GM10266 (cell line): Measurements from ENCODE around the gene GIMAP6.

ENCODE experiments used
- DNase-seq: peaks from one replicate; pipeline ENCODE4 v3.0.0; 2012; ENCODE audit errors: extremely low spot score
- TF ChIP-seq, protein P1 (sequence below): IDR thresholded peaks from 2 replicates; pipeline ENCODE4 v1.5.1; 2012; ENCODE audit warnings: mild to moderate bottlenecking, low read depth; ENCODE audit not compliant: control insufficient read depth, insufficient read depth; ENCODE audit errors: missing control alignments

Gene GIMAP6

GRCh38 chr7:150656047-150656446 is 23.9 kb upstream of the GIMAP6 start:
- no peak for DNase-seq
- TF ChIP-seq, protein P1, sequence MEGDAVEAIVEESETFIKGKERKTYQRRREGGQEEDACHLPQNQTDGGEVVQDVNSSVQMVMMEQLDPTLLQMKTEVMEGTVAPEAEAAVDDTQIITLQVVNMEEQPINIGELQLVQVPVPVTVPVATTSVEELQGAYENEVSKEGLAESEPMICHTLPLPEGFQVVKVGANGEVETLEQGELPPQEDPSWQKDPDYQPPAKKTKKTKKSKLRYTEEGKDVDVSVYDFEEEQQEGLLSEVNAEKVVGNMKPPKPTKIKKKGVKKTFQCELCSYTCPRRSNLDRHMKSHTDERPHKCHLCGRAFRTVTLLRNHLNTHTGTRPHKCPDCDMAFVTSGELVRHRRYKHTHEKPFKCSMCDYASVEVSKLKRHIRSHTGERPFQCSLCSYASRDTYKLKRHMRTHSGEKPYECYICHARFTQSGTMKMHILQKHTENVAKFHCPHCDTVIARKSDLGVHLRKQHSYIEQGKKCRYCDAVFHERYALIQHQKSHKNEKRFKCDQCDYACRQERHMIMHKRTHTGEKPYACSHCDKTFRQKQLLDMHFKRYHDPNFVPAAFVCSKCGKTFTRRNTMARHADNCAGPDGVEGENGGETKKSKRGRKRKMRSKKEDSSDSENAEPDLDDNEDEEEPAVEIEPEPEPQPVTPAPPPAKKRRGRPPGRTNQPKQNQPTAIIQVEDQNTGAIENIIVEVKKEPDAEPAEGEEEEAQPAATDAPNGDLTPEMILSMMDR = no peak

DNA sequence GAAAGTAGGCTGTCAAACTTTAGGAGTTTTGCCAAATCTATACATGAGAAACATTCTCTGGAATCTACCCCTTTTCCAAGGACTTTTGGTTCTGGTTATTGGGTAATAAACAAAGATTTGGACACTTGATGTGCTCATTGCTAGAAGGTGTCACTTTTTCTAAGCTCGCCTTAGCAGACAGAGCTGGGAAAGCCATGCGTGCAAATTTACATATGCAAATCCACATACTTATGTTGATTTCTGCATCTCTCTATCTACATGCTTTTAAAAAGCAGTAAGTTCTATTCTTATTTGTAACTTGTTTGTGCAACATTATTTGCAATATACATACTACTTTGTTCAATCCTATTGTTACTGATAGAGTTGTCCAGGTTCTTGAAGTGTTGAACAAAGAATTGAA is 22.5 kb upstream of the GIMAP6 start:
- TF ChIP-seq, protein P1 = no peak
- DNase-seq = no peak

GRCh38 chr7:150649080-150649385 is 16.8 kb upstream of the GIMAP6 start:
- no peak for DNase-seq
- TF ChIP-seq, protein P1 = no peak

GRCh38 chr7:150648353-150649079 is 16.3 kb upstream of the GIMAP6 start:
- TF ChIP-seq, protein P1 = no peak
- DNase-seq = no peak

GRCh38 chr7:150645259-150646020 is 13.3 kb upstream of the GIMAP6 start:
- TF ChIP-seq, protein P1 = no peak

GRCh38 chr7:150642926-150643325 is 10.7 kb upstream of the GIMAP6 start:
- DNase-seq = no peak
- TF ChIP-seq, protein P1 = no peak

More at GRCh38 chr7:150645259-150646020, 13.3 kb upstream of the GIMAP6 start:
- no peak for DNase-seq

DNA sequence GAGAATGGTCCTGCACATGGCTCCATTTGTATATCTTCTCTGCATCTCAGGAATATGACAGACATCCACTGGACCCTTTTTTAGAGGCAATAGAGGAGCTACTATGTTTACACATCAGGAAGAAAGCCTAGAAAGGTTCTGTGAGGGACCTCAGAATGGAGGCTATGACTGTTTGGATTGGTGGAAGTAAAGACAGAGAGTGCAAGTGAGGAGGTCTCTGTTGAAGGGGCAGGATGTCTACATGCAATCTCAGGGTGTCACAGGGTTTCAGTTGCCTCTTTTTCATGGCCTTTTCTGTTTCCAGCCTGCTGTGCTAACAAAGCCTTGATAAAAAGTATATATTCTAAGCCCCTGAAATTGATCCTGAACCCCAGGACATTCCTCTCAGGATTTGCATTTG is 9.7 kb upstream of the GIMAP6 start:
- TF ChIP-seq, protein P1 = no peak
- no peak for DNase-seq
